ENCODE measurements around the gene CAMKV.

CAMKV gene

DNA sequence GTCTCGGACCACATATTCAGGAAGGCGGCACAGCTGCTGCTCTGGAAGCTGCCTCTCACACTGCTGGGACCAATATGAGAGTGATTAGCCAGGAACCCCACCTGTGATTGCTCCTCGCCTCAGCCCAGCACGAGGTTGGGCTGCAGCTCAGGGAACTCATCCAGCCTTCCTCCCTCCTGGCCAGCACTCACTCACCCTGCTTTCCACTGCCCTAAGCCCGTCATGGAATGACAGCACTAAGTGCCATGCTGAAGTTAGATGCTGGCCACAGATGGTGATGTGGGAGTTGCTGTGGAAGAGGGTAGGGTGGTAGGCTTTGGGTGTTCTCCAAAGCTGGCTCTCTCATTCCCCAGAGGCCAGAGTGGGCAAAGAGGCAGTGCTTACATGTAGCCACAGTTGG is 26.6 kb upstream of the CAMKV start:
- DNase-seq (ENCODE audit: low read depth, low spot score): no peak

DNA sequence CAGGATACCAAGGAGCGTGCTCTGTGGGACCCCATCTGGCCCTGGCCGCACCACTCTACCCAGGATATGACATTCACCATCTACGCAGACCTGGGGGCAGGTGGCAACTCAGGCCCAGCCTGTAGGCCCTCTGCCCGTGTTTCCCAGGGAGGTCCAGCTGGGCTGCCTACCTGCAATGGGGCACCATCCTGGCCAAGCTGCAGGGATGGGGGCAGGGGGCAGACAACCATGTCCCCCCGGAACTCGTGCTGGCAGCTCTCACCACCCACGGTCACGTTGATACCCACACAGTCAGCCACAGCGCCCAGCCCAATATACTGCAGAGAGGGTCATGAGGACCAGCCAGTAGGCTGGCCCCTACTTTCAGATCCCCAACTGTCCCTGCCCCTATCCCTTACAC is 26.1 kb upstream of the CAMKV start:
- no peak for DNase-seq (ENCODE audit: low read depth, low spot score)

DNA sequence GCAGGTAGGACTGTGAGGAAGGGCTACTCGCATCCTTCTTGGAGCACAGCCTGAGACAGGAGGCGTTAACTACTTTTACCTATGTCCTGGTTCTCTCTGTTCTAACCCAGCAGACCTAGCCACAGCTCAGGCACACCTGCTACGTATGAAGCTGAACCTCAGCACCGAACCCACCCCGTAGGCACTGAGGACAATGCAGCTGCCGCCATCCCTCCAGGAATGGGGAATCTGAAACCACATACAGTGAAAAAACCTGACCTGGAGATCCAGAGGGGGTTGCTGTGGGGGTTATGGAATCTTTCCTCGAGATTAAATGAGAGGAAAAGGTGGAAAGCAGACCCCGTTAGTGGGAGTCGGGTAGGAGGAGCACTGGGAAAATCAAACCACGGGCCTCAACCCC is 19.6 kb upstream of the CAMKV start:
- no peak for DNase-seq (ENCODE audit: low read depth, low spot score)

DNA sequence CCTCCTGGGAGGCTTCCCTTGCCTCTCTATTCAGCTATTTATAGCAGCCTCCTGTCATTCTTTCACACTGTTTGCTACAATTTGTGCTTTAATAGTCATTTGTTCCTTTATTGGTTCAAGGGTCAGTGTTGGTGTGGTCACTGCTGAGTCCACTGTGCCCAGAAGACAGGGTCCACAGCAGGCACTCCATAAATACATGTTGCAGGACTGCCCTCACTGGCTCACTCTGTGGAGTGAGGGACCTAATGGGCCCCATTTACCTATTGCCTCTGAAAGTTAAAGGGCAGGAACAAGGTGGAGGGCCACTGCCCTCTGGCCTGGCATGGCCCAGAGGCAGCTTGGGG is 17.2 kb upstream of the CAMKV start:
- no peak for DNase-seq (ENCODE audit: low read depth, low spot score)

DNA sequence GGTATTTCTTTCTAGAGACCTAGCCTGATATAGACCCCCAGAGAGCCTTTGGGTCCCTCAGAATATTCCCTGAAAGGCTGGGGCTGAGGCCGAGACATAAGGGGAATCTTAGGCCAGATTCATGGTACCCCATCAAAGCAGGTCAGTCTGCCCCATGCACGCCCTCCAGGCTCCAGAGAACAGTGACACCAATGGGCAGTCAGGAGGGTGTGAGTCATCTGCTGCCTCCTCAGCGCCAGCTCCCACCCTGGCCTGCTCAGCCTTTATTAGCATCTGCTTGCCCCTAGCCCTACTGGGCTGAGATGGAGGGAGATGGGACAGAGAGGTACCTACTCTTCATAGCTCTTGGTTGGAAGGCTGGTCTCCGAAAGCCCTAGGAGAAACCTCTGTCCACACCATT is 14.3 kb upstream of the CAMKV start:
- no peak for DNase-seq (ENCODE audit: low read depth, low spot score)

DNA sequence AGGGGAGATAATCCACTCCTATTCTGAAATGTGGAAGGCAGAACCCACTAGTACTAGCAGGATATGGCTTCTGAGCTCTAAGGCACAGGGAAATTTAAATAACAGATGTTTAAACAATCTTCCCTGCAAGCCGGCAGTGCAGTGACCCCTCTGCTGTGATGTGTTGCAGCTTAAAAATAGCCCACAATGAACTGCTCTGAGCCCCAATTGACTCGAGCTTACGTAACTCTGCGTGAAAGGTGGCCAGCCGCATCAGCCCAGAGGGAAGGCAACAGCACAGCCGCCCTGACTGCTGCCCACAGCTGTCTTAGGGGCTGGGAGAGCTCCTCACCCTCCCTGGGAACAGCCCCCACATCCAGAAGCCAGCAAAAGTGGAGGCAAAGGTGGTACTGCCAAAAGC is 12.5 kb upstream of the CAMKV start:
- DNase-seq (ENCODE audit: low read depth, low spot score): no peak

DNA sequence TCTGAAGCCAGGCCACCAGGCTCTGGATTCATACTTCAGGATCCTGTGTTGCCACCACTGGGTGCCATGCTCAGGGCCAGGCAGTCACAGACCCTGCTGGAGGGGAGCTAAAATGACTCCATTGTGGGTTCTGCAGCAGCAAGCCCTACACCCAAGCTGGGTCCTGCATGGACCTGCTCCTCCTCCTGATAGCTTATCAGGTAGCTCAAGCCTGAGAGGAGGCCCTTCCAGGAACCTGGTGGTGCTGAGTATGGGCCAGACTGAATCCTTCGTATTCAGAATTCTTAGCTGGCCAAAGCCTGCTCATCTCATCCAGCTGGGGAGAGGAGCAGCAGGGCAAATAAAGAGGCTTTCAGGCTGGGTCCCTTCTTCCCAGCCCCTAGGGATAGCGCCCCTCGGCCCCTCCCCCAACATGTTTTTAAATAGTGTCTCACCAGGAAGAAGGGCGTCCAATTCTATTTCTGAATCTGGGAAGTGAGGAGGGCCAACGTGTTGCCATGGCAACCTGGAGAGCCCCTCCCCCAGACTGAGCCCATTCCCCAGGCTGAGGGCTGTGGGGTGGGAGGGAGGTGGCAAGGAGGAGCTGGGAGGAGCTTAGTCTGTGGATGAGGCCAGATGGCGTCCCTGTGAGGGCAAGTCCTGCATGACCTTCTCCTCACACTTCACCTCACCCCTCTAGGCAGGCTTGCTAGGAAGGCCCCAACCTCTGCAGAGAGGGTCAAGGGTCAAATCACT is 11.0 kb upstream of the CAMKV start:
- DNase-seq (ENCODE audit: low read depth, low spot score): no peak

DNA sequence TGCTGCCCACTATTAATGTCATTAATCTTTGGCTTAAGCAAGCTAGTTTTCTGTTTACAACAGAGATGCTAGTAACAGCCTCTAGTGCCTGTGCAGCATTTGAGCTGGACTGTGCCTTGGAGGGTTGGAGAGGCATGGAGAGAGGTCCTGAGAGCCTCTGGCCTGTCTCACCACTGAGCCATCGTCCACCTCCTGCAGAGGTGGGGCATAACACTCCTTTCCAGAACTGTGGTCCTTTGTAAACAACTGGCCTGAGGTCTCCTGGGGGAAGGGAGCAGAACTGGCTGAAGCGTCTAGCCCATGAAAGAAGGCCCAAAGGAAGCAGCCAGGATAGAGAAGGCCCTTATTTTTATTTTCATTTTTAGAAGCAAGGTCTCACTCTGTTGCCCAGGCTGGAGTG is 10.0 kb upstream of the CAMKV start:
- no peak for DNase-seq (ENCODE audit: low read depth, low spot score)

DNA sequence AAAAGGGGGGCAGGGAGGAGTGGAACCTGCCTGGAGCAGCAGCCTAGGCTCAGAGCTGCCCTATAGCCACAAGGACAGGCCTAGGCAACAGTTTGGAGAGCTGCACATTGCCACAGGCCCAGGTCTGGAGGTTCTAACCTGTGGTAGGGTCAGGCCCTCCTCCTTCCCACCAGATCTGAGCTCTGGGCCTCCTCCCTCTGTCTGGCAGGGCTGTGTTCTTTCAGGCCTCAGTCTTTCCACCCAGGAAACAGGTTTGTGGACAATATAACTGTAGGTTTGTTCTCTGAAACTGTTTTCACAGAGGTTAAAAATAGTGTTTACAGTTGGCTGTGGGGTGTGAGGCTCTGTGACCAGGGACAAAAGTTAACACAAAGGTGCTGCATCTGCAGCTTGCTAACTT is 9.0 kb upstream of the CAMKV start:
- no peak for DNase-seq (ENCODE audit: low read depth, low spot score)

DNA sequence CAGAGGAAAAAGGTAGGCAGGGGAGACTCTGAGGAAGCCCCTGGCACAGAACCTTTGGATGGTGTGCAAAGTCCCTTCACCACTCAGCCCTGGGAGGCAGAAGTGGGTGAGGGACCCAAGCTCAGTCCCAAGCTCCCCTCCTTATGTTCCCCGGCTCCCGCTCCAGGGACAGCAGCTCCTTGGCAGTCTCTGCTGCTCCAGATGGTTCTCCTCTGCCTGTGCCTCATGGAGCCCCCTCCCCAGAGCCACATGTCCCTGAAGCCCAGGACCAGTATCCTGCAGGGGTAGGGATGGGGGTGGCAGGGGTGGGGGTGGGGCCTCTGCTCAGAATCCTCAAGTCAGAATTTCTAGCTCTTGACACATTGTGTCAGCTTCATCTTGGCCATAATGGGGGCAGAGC is 8.0 kb upstream of the CAMKV start:
- no peak for DNase-seq (ENCODE audit: low read depth, low spot score)

DNA sequence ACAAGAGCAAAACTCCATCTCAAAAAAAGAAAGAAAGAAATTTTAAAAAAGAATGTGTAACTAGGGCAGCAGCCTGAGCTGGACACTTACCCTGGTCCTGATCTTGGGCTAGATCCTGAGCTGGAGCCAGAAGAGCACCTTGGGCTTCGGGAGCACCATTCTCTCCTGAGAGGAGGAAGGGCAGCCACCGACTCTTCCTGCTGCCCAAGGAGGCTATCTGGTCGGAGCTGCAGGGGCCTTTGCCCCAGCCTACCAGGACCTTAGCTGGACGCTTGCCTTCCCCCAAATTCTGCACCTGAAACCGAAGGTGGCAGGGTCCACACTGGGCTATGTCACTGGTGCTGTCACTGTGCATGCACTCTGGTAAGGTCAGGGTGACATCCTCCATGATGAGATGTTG is 6.9 kb upstream of the CAMKV start:
- no peak for DNase-seq (ENCODE audit: low read depth, low spot score)

DNA sequence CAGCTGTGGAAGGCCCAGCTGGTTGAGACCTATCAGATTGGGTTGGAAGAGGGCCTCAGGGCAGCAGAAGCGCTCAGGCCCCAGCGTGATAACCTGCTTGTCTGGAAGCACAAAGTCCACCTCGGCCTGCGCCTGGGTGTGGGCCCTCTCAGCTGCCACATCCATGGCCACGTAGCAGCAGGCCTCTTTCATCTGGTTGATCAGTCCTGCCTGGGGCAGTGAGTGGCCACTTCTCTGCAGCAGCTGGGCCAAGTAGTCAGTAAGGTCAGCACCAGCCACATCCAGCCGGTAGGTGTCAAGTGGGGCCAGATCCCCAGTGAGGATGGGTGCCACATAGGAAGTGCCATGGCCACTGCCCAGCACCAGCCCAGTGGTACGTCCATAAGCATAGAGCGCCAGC is 3.9 kb upstream of the CAMKV start:
- no peak for DNase-seq (ENCODE audit: low read depth, low spot score)

DNA sequence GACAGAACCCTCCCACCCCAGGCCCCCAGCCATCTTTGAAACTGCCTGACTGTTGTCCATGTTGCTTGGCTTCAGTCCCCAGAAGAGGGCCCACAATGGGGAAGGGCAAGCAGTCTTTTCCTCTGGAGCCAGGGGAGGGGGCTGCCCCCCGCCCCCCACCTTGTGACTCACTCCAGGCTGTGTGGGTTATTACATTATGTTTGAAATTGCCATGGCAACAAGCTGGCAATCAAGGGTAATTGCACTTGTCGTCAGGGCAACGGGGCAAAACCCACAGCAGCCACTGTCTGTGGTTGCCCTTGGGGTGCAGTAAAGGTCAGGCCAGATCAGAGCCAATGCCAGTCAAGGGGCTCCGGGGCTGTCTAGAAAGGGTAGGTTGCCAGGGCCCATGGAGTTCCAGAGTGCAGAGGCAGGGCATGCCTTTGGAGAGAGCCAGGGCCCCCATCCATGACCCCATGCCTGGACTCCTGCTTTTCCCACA is 3.1 kb upstream of the CAMKV start:
- DNase-seq (ENCODE audit: low read depth, low spot score): no peak

DNA sequence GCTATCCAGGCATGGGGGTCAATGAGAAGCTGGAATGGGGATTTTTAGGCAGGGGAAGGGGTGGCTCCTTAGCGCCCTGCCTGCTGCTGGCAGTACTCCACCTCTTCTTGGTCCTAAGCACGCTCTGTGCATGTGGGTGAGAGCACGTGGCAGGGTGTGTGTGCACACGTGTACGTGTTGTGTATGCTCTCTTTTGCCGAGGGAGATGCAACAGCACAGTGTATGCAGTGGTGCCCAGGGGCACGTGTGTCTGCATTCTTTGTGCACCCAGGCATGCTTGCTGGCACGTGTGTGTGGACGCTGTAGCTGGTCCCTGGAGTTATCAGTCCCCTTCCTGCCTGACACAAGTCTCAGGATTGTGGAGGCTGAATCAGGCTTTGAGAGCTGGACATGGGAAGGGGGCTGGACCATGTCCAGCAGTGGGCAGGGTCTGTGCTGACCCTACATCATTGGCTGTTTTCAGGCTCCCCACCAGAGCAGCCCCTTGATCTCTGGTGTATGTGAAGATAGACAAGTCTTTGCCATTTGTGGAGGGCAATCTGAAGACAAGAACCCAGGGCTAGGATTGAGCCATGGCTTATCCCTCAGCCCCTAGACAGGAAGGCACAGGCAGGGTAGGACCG is 1.9 kb upstream of the CAMKV start:
- no peak for DNase-seq (ENCODE audit: low read depth, low spot score)

DNA sequence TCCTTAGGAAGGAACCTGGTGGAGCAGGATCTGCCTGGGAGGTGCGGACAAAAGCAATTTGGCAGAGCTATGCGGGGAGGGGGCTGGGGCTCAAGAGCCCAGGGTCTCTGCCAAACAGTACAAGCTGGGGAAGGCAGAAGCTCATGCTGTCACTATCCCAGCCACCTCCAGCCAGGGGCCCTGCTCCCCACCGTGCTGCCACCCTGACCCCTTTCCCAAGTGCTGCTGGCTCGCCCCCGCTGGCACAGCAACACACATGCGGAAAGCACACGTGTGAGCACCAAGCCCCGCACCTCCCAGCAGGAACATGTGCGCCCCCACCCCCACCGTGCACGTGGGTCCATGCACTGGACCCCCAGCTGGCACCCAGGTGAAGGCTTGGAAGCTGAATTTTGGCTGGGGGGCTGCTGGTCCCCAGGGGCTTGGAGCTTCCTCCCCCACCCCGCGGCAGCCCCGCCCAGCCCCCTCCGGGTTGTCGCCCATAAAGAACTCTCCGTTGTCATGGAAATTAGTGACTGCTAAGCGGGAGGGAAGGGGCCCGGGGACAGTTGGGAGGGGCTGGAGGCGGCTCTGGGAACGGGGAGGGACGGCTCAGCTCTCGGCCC is 742 bp downstream of the CAMKV start:
- no peak for DNase-seq (ENCODE audit: low read depth, low spot score)

DNA sequence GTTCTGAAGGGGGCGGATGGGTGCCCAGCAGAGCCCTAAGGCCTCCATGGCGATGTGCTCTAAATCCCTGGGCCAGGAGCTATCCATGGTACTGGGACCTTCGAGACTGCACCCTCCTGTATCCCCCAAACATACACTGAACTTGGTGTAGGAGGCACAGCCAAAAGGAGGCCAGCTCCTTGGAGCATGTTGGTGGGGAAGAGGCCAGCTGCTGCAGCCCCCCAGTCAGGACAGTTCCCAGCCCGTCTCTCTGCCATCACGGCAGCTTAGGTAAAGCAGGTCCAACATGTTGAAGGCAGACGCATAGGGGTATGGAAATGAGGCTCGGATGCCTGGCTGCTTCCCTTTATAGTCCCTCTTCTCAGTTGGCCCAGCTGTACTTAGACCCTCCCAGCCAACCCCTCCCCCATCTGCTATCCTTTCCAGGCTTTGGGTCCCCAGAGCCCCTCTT is 1.8 kb downstream of the CAMKV start:
- DNase-seq (ENCODE audit: low read depth, low spot score): no peak

DNA sequence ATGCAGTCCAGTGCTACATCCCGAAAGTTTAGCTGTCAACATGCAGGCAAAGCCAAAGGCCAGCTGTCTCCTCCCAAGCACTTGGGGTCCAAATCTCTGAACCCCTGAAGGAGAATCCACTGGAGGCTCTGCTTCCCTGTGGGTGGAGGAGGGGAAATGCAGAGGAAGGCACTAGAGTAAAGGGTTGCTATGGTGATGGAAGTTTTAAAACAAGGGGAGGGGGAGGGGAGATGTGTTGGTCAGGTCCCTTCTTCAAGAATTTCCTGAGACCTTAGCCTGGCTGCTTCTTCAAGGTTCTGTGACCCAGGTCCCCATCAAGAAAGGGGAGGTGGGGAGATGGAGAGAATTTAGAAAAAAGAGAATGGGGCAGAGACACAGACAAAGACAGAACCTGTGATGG is 2.3 kb downstream of the CAMKV start:
- no peak for DNase-seq (ENCODE audit: low read depth, low spot score)

DNA sequence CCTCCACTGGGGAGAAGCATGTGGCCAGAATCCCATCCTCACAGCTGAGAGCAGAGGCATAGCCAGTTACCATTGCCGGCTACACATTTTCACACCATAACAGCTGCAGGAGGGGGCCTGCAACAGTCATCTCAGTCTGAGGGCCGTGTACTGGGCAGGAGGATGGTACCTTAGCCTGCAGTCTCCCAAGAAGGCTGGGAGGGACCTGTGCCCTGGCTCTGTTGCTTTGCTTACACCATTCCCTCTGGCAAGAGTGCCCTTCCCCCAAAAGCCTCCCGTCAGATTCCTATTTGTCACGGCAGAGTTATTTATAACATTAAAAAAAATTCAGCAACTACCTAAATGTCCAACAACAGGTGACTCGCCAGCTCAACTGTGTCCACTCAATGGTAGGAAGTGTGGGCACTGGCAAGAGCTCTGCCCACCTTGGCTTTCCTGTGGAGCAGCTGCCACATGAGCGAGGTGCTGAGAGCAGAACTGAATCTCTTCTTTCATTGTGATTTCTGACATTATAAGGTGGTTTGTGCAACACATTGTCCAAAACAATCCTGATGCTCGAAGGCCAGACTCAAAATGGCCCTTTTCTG is 4.4 kb downstream of the CAMKV start:
- DNase-seq (ENCODE audit: low read depth, low spot score): no peak

DNA sequence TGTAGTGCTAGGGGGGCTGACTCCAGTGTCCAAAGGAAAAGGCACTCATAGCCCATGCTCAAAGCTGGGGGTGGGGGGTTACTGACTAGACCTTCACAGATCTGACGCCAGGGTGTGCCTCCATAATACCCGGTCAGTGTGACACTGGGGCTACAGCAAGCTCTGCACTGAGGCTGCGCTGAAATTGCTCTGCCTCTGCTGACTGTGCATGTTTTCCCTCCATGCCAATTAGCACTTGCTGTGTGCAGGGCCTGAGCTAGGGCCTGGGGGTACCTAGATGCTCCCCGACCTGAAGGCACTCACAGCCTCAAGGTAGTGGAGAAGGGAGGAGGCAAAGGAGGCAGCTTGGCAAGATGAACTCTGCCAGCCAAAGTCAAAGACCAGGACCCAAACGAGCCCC is 5.2 kb downstream of the CAMKV start:
- DNase-seq (ENCODE audit: low read depth, low spot score): no peak

DNA sequence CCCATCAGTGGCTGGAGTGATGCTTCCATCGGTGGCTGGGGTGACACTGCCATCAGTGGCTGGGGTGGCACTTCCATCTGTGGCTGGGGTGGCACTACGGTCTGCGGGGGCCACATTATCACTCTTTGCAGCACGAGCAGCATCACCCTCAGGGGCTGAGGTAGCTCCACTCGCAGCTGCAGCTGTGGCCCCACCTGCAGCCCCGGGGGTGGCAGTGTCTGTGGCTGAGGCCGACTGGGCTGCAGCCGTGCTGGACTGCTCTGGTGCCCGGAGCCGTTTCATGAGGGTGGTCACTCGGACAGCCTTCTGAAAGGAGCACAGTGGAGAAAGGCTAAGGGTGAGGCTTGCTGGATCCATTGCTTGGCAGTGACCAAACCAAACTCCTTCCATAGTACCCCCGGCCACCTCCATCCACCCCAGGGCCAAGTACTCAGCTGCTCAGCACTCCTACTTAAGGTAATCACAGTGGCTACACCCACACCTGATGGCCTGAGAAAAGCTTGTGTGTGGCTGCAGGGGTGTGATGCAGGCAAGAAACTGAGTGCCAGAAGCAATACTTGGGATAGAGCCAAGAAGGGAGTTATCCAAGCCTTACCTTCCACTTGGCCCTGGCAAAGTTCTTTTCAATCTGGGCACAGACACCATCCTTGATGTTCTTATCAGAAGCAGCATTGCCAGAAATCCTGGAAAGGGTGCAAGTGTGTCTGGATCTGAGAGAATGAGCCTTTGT is 10.0 kb downstream of the CAMKV start:
- DNase-seq (ENCODE audit: low read depth, low spot score): no peak

DNA sequence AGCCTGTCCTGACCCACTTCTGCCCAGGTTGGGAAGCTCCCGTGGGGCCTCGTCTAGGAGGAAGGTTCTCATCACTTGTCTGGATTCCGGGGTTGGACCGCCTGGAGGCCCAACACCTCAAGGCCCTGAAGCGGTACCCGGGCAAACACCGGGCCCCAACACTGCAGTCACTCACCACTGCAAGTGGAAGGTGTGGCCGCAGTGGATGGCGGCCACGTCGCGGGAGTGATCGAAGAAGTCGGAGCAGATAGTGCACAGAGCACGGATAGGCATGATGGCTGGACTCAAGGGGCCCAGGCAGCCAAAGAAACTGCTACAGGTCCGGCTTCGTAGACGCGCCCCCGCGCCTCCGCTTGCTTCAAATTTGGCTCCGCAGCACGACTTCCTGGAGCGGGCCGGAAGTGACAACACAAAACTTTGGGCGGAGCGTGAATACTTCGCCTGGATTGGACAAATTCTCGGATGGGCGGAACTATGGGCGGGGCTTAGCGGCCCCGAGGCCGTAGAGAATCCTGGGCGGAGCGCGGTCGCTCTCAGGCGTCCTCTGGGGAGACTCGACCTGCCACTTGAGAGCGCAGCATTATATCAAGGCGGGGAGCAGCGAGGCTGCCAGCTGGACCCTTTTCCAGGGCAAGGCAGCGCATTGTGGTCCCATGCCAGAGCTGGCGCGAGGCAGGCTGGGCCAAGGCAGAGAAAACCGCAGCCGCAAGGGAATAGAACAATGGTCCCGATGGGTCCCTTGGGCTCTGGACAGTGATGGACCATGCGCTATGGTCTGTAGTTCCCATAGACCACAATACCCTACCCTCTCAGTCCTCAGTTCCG is 13.3 kb downstream of the CAMKV start, which contains the start of gene TRAIP:
TSS of gene TRAIP (minus strand) at position 384 of the 825 bp plus-strand sequence. CDS start at position 273, 111 bp downstream.
- peak; percentile 78 for DNase-seq (ENCODE audit: low read depth, low spot score)
